HPDE6-E6E7 (cell line): ENCODE measurements around the gene CABLES1.
"Not testable (repeated sequence)": the region's sequence is repeated elsewhere in the genome, so short reads cannot be mapped to it uniquely, and the experiment has no call there.

ENCODE experiments used
- DNase-seq: peaks from one replicate; pipeline ENCODE4 v3.0.0; 2011; ENCODE audit warnings: missing footprints; ENCODE audit errors: extremely low spot score

The CABLES1 gene

GRCh38 chr18:23109163-23109562, 26.1 kb upstream of the CABLES1 start:
- not testable (repeated sequence) for DNase-seq

GRCh38 chr18:23113576-23113975, 21.7 kb upstream of the CABLES1 start:
- no peak for DNase-seq

DNA sequence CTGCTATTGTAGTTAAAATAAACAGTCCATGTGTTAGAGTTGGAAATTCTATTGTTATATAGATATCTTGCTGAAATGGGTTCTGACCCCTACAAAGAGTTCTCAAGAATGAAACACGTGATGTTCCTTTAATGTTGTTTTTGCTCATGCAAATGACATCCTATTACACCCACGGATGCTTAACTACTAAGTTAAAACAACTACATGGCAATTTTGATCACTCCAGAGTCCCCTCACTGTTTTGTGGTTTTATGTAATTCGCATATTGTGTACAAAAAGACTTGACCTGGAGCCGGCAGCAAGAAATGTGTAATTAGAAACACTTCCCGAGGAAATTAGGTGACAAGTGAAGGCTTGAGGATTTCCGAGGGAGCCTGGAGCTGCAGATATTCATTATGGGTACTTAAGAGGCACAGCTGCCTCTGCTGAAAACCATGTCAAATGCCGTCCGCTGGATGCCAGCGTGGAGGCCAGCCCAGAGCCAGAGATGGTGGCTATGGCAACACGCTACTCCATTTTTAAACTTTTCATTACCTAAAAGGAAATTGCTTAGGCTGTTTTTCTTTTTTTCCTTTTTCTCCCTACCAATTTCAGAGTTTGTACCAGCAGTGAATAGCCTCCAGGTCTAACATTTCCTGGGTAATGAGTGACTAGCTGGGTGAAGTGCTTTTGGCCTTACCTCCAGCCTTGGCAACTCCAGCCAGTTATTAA, 21.0 kb upstream of the CABLES1 start:
- DNase-seq = no peak

GRCh38 chr18:23114911-23115310, 20.4 kb upstream of the CABLES1 start:
- DNase-seq = no peak

GRCh38 chr18:23115683-23116096, 19.6 kb upstream of the CABLES1 start:
- peak; percentile 37 for DNase-seq

GRCh38 chr18:23121133-23121532, 14.2 kb upstream of the CABLES1 start:
- DNase-seq = no peak

DNA sequence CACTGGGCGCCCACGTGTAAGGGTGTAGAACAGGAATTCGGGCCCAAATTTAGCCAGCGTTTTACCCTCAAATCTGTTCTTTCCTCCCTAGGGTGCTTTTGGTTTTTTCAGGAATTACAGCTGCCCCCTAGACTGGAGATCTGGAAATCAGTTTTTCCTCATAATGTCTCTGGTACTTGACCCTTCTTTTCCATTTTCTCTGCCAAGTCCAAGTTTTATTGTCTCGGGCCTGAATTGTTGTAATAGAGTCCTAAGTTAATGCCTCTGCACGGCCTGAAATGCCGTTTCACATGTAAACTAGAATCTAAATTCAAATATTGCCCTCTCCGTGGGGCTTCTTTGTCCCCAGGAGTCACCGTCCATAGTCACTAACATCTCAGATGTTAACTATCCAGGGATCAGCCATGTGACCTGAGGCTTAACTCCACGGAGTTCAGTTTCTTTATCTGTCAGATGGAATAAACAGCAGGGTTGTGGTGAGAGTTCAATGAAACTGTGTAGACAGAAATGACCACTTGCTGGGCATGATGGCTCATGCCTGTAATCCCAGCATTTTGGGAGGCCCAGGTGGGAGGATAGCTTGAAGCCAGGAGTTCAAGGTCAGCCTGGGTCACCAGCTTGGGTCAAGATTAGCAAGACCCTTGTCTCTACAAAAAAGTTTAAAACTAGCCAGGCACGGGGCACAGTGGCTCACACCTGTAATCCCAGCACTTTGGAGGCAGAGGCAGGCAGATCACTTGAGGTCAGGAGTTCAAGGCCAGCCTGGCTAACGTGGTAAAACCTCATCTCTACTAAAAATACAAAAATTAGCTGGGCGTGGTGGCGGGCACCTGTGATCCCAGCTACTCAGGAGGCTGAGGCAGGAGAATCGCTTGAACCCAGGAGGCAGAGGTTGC, 12.7 kb upstream of the CABLES1 start:
- no peak for DNase-seq

DNA sequence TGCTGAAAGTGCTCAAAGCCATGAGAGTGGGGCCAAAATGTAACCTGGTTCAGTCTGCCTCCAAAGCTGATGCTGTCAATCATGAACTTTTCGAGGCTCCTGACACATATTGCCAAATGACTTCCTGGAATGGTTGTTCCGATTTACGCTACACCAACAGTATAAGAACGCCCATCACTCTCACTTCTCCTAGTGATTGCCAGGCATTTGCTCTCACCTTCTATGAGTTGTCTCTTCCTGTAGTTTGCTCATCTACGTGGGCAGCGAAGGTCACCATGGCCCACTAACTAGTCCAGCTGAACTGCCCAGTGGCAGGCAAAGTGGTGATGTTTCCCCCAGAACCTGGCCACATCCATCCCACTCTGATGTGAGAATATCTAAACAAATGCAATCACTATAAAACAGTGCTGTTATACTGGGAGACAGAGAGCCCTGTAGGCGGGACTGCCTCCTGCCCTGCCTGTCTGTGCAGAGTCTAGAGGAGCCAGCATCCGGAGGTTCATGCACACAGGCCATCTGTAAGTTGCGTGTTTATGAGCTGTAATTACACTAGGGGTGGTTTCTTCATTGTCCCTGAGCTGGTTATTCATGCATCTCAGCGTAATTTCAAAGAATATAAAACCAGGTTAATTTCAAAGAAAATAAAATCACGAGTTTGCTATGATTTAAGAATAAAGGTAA, 8.8 kb upstream of the CABLES1 start:
- DNase-seq = no peak

GRCh38 chr18:23127090-23127489, 8.2 kb upstream of the CABLES1 start:
- no peak for DNase-seq

GRCh38 chr18:23129355-23130002, 5.8 kb upstream of the CABLES1 start:
- no peak for DNase-seq

GRCh38 chr18:23131693-23132319, 3.5 kb upstream of the CABLES1 start:
- peak; percentile 31 for DNase-seq

- peak; percentile 52 for DNase-seq
Measured at GRCh38 chr18:23133860-23134779, 1.2 kb upstream of the CABLES1 start.

- DNase-seq = peak; percentile 28
Measured at GRCh38 chr18:23135550-23136325, 453 bp downstream of the CABLES1 start.

- no peak for DNase-seq
Measured at GRCh38 chr18:23136326-23137096, 1.2 kb downstream of the CABLES1 start.

GRCh38 chr18:23137097-23137635, 1.9 kb downstream of the CABLES1 start:
- no peak for DNase-seq

DNA sequence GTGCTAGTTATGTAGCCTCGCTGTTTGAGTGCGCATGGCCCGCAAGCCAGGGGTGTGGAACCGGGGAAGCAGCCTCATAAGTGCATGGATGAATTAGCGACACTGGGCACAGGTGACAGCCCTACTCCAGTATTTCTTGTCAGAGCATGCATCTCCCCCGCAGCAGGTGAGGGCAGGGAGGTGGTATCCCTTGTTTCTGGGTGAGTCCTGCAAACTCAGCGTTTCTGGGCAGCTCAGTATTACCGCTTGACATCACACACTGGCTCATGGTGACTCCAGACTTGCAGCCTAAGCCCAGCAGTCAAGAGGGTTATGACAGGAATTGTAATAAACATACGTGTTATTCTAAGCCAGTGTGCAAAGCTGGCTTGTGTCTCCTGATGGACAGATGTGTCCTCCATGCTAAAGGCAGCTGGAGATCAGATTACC, 2.5 kb downstream of the CABLES1 start:
- DNase-seq = no peak

DNA sequence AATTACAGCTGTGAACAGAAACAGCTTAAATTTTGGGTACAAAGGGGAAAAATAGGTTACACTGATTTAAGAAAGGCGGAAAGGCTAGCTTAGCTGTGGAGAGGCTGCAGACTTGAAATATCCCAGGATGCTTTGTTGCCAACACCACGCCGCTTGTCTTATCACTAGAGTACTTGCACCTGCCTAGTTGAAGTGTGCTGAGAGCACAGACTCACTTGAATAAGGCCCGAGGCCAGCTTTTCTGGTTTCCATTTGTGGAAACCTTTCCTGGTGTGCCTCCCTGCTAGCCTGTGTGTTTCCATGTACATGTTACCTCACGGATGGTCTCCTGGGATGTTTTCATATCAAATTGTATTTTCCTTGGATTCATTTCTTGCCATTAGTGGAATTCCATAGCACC, 3.2 kb downstream of the CABLES1 start:
- no peak for DNase-seq
